Motor neuron (in vitro differentiated cells): ENCODE data around the gene ARHGAP10. TPM values are rescaled to one million over a fixed set of nuclear protein-coding genes. Genes with fewer than 3 reads are reported as not detected.

Experiments used
- ATAC-seq, 8 experiments: fragments of 200-7000 bp; cut with Tn5 transposase; replicated peaks in 6 of 8; 2 replicates each; pipeline ENCODE4 v1.8.0; 2021; ENCODE audit warnings: mild to moderate bottlenecking in 8 of 8, moderate library complexity in 8 of 8
- H3K27ac ChIP-seq, 2 donors: fragments of 250-450 bp; sonication (Bioruptor Pico); 2 replicates each; pipeline ENCODE4 v1.9.0; 2021; ENCODE audit warnings: antibody characterized with exemption in 2 of 2, mild to moderate bottlenecking in 2 of 2, moderate library complexity in 1 of 2
- H3K4me1 ChIP-seq, 2 donors: fragments of 250-450 bp; sonication (Bioruptor Pico); replicated peaks in 1 of 2; 2 replicates each; pipeline ENCODE4 v1.6.1; 2021; ENCODE audit warnings: antibody characterized with exemption in 2 of 2, mild to moderate bottlenecking in 2 of 2, moderate library complexity in 1 of 2
- H3K4me3 ChIP-seq, 5 donors: fragments of 250-450 bp; sonication (Bioruptor Pico); 2 replicates each; pipeline ENCODE4 v1.9.0; 2021; ENCODE audit warnings: antibody characterized with exemption in 5 of 5, mild to moderate bottlenecking in 5 of 5, moderate library complexity in 4 of 5
- WGBS, 10 experiments: fragments of 450-650 bp; shearing (Covaris generic); methylation state at CpG; one replicate each; pipeline ENCODE4 v1.0.0; 2022; 5-methylcytosine and 5-hydroxymethylcytosine counted together
- in situ Hi-C, 9 experiments: fragments of 400-800 bp; cut with MboI; loops; one replicate each; pipeline ENCODE4 v1.15.0; 2021; ENCODE audit warnings: low sequenced_read_pairs in 9 of 9, low pct_unique_long_range_greater_than_20kb in 2 of 9; ENCODE audit not compliant: unreplicated experiment in 9 of 9
- total RNA-seq, 8 experiments: library from RNA; unstranded; fragments of 300-600 nt; gene quantifications; 2 replicates each; pipeline versions ENCODE4 v1.2.3 to v1.2.4, GENCODE V29; 2022

The ARHGAP10 gene
- total RNA-seq, 8 experiments from 2014 or later, result 1.6 to 16.1 (median 8.2) TPM

GRCh38 chr4:147760695-147761094 lies 28.8 kb downstream of the ARHGAP10 start:
- Histone ChIP-seq H3K4me3 (no peak overlapping the region), H3K4me1 (no peaks in the 10 kb centered on the region), H3K27ac (no peak overlapping the region)
- peak in 1 of 8 experiments; percentile 90 for ATAC-seq
- in situ Hi-C loops, result no loop called here
- 20 to 91% (median 67%) methylated on average over 1 of the region's 1 CpG; no CpG with 5 or more reads in 7 of the 10 experiments for WGBS, 10 experiments

GRCh38 chr4:147761218-147761883 lies 29.5 kb downstream of the ARHGAP10 start:
- Histone ChIP-seq H3K27ac (no peak overlapping the region), H3K4me3 (no peak overlapping the region), H3K4me1 (no peaks in the 10 kb centered on the region)
- no peak for ATAC-seq
- WGBS, 10 experiments, result 71 to 100% (median 90%) methylated on average over 2 to 7 of the region's 7 CpGs
- in situ Hi-C loops, result no loop called here

GRCh38 chr4:147764337-147764736 lies 32.4 kb downstream of the ARHGAP10 start:
- in situ Hi-C loops, result no loop called here
- Histone ChIP-seq H3K4me1 (no peaks in the 10 kb centered on the region), H3K27ac (no peak overlapping the region), H3K4me3 (no peak overlapping the region)
- WGBS, 10 experiments, result 0 to 100% (median 90%) methylated on average over 1 to 6 of the region's 7 CpGs; no CpG with 5 or more reads in 3 of the 10 experiments
- ATAC-seq, result peak in 2 of 8 experiments; percentile 22 to 58

DNA sequence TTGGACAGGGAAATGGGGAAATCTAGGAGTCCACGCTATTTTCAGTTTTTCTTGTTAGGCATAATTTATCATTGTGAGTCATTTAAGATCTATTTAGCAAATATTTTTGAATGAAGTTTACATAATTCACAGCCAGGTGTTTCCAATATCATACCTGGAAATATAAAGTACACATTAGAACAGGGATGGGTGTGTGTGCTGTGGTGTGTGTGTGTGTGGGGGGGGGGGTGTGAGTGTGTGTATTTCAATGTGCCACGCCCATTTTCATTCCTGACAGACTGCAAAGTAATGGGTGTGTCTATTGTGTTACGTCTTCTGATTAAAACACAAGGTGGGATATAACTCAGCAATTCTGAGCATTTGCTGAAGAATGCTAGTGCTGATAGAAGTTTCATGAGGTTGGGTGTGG lies 33.2 kb downstream of the ARHGAP10 start:
- in situ Hi-C loops, result no loop called here
- ATAC-seq, result peak in 1 of 8 experiments; percentile 58
- H3K27ac ChIP-seq, result no peak overlapping the region
- no peak overlapping the region for H3K4me3 ChIP-seq
- WGBS, 10 experiments, result 0 to 100% (median 84%) methylated on average over 1 to 3 of the region's 3 CpGs; no CpG with 5 or more reads in 2 of the 10 experiments
- H3K4me1 ChIP-seq, result no peaks in the 10 kb centered on the region

GRCh38 chr4:147768113-147768512 lies 36.2 kb downstream of the ARHGAP10 start:
- H3K4me1 ChIP-seq, result peaks cover 0 to 3% of the 10 kb centered on the region in 2 donors
- no peak overlapping the region for H3K4me3 ChIP-seq
- WGBS, 10 experiments, result 31 to 93% (median 69%) methylated on average over 3 to 4 of the region's 4 CpGs; no CpG with 5 or more reads in 1 of the 10 experiments
- in situ Hi-C loops, result no loop called here
- no peak for ATAC-seq
- H3K27ac ChIP-seq, result no peak overlapping the region

DNA sequence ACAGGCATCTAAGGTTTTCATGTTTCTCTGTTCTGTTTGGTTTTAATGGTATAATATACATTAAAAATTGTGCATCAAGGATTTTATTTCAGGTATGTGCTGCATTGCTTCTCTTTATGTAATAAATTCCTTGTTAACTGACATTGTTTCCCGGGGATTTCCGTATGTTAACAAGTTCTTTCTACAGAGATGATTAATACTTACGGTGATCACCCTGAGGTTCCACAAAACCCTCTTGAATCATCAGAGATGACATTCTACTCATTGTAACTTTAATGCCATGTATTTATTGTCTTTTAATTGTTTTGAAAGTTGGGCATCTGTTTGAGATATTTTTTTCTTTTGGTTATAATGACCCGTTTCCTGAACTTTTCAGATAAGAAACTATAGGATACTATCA lies 37.5 kb downstream of the ARHGAP10 start:
- no peak overlapping the region for H3K4me3 ChIP-seq
- WGBS, 10 experiments, result 18 to 100% (median 89%) methylated on average over 1 to 4 of the region's 4 CpGs; no CpG with 5 or more reads in 1 of the 10 experiments
- no peak for ATAC-seq
- no peak overlapping the region for H3K27ac ChIP-seq
- peaks cover 0 to 3% of the 10 kb centered on the region in 2 donors for H3K4me1 ChIP-seq
- in situ Hi-C loops, result no loop called here

DNA sequence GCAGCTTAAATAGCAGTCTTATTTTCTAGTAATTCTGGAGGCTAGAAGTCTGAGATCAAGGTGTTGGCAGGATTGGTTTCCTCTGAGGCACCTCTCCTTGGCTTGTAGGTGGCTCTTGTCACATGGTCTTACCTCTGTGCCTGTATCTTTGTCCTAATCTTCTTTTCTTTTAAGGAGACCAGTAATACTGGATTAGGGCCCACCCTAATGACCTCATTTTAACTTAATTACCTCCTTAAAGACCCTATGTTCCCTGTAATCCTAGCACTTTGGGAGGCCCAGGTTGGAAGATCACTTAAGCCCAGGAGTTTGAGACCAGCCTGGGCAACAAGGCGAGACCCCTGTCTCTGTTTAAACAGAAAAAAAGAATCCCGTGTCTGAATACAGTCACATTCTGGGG lies 38.9 kb downstream of the ARHGAP10 start:
- WGBS, 10 experiments, result 80 to 100% (median 100%) methylated on average over 1 to 2 of the region's 2 CpGs; no CpG with 5 or more reads in 2 of the 10 experiments
- Histone ChIP-seq H3K27ac (no peak overlapping the region), H3K4me3 (no peak overlapping the region), H3K4me1 (peaks cover 0 to 3% of the 10 kb centered on the region in 2 donors)
- no peak for ATAC-seq
- in situ Hi-C loops, result no loop called here

- in situ Hi-C loops, result no loop called here
- 60 to 100% (median 81%) methylated on average over 1 to 8 of the region's 8 CpGs; no CpG with 5 or more reads in 2 of the 10 experiments for WGBS, 10 experiments
- peak in 1 of 8 experiments; percentile 3 for ATAC-seq
- Histone ChIP-seq H3K4me1 (peaks cover 0 to 3% of the 10 kb centered on the region in 2 donors), H3K27ac (no peak overlapping the region), H3K4me3 (no peak overlapping the region)
Measured at GRCh38 chr4:147772056-147772455, 40.2 kb downstream of the ARHGAP10 start.

DNA sequence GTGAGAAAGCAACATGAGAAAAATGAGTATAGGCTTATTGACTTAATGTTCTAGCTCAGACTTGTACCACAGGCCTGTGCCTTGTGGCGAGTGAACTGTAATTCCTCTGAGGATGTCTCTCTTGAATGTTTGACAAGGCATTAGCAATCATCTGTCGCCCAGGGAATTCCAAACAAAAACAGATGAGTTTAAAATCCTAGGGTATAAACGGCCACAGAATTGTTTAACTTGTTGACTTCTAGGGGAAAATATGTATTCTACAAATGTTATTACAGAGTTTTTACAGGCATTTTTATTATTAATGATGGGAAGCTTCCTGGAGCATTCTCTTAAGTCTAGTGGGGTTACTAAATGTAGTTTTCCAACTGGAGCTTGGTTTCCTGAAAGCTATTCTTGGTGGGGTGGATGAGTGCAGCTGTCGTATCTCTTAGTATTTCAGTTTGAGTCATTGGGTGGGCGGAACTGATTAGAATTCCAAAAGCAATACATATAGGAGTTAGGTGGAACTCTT lies 40.6 kb downstream of the ARHGAP10 start:
- Histone ChIP-seq H3K4me3 (no peak overlapping the region), H3K27ac (no peak overlapping the region), H3K4me1 (peaks cover 0 to 3% of the 10 kb centered on the region in 2 donors)
- in situ Hi-C loops, result no loop called here
- ATAC-seq, result peak in 4 of 8 experiments; percentile 46 to 60 (median 50)
- 0 to 89% (median 60%) methylated on average over 2 to 5 of the region's 5 CpGs; no CpG with 5 or more reads in 1 of the 10 experiments for WGBS, 10 experiments

DNA sequence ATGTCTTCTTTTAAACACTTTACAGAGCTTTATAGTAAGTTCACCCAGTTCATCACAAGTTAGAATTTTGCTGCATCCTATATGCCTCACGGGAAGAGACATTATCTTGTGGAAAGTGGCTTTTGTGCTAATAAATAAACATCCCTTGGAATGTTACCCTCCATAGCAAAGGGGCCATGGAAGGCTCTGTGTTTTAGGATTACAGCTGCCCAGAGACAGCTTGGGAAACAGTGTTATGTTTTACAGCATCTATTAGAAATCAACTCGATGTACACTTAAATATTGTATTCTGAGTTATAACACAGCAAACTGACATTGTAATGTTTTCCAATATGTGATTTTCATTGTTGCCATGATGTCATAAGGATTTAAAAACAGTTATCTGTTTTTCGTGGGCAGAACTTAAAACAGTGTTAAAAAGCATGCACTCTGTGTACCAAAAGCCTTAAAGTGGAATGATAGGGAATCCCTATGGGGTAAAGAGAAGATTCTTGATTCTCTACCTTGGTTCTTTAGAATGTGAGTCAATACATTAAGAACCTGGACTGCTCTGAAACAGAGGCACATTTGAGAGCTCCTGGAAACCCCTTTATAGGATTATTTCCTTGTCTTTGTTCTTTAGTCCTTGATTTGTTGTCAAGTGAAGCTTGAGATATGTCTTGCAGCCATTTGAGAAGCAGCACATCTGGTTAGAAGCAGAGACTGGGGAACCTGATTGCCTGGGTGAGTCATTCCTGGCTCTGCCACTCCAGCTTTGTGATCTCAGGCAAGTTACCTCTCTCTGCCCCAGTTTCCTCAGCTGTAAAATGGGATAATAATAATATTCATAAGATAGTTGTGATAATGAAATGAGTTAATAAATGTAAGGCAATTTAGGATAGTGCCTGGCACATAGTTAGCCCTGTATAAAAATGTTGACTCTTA lies 41.6 kb downstream of the ARHGAP10 start:
- Histone ChIP-seq H3K4me3 (no peak overlapping the region), H3K4me1 (peaks cover 0 to 3% of the 10 kb centered on the region in 2 donors), H3K27ac (no peak overlapping the region)
- WGBS, 10 experiments, result 14 to 84% (median 74%) methylated on average over 1 to 3 of the region's 3 CpGs
- in situ Hi-C loops, result no loop called here
- ATAC-seq, result no peak

DNA sequence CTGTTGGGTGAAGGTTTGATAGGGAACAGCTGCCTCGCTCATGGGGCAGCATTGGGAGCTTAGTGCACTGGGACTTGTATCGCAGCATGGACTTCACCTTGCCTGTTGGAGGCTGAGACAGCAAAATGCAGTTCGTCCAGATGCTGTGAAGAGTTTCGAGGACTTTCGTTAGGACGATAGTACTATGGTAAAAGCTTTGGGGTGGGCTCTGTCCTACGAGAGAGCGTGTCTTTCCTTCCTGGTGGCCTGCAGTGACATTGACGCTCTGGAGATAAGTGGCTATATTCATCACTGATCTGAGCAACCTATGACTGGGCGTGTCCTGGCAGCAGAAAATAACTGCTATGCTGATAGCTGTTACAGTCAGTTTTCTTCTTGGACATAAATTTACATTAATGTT lies 44.8 kb downstream of the ARHGAP10 start:
- Histone ChIP-seq H3K4me1 (peaks cover 0 to 3% of the 10 kb centered on the region in 2 donors), H3K4me3 (no peak overlapping the region), H3K27ac (no peak overlapping the region)
- peak in 3 of 8 experiments; percentile 66 to 85 (median 76) for ATAC-seq
- in situ Hi-C loops, result no loop called here
- 28 to 100% (median 94%) methylated on average over 1 to 8 of the region's 10 CpGs; no CpG with 5 or more reads in 2 of the 10 experiments for WGBS, 10 experiments

DNA sequence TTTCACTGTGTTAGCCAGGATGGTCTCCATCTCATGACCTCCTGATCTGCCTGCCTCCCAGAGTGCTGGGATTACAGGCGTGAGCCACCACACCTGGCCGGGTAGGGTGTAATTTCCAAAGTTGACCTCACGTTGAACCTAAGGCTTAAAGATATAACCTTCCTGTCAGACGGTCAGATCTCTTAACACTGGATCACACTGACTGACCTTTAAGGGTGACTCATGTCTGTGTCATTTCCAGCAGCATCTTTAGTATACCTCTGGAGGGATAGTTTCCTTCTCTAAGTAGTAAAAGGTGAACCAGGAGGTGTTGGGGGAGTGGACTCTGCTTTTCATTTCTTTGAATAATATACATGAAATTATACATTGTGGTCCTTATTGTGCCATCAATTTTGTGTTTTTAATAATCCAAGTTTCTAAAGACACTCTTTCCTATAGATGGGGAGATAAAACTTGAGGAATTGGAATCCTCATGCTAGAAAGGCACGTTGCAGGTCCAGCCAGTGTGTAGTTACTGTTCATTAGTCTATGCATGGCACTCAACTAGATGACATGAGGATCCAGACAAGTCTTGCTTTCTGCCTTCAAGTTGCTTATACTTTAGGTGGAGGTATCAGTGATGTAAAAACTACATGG lies 45.7 kb downstream of the ARHGAP10 start:
- Histone ChIP-seq H3K4me1 (peaks cover 0 to under 1% of the 10 kb centered on the region in 2 donors), H3K4me3 (no peak overlapping the region), H3K27ac (no peak overlapping the region)
- peak in 2 of 8 experiments; percentile 9 to 12 for ATAC-seq
- in situ Hi-C loops, result no loop called here
- 40 to 100% (median 82%) methylated on average over 1 to 5 of the region's 5 CpGs; no CpG with 5 or more reads in 2 of the 10 experiments for WGBS, 10 experiments
